ENCODE measurements around the gene GAS2L2.

DNA sequence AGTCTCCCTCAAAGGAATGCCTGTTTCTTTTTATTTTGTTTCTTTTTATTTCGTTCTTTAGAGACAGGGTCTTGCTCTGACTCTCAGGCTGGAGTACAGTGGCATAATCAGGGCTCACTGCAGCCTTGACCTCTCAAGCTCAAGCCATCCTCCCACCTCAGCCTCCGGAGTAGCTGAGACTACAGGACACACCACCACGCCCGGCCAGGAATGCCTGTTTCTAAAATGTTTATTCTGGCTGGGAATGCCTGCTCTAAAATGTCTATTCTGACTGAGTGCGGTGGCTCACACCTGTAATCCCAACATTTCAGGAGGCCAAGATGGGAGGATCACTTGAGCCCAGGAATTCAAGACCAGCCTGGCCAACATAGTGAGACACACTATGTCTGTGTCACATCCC is 44.9 kb upstream of the GAS2L2 start:
- TF ChIP-seq YY1 (IDR thresholded peaks at IDR 0.05; ENCODE audit: insufficient read depth, insufficient read length): no peak
- no peak for TF ChIP-seq ZNF274 (IDR thresholded peaks at IDR 0.05; ENCODE audit: low read depth, low read length)
